Hepatocyte (in vitro differentiated cells): ENCODE measurements around the gene RABGGTA. TPM values are rescaled to one million over a fixed set of nuclear protein-coding genes. Genes with fewer than 3 reads are reported as not detected.
"Not testable (repeated sequence)": the region's sequence is repeated elsewhere in the genome, so short reads cannot be mapped to it uniquely, and the experiment has no call there.

Experiments used
- DNase-seq: peaks from one replicate; pipeline ENCODE4 v3.0.0-alpha.2; 2016; ENCODE audit warnings: low spot score
- H2AFZ ChIP-seq: fragments of 200-600 bp; sonication (generic); 2 replicates; pipeline ENCODE4 v1.6.0; 2016; ENCODE audit warnings: antibody characterized with exemption, mild to moderate bottlenecking
- H3K27ac ChIP-seq: fragments of 200-600 bp; sonication (generic); 2 replicates; pipeline ENCODE4 v1.5.1; 2016; ENCODE audit warnings: mild to moderate bottlenecking
- H3K27me3 ChIP-seq: fragments of 200-600 bp; sonication (generic); 2 replicates; pipeline ENCODE4 v1.6.1; 2016
- H3K36me3 ChIP-seq: fragments of 200-600 bp; sonication (generic); replicated peaks from 2 replicates; pipeline ENCODE4 v1.5.1; 2016; ENCODE audit warnings: low read depth; ENCODE audit not compliant: insufficient read depth
- H3K4me1 ChIP-seq: fragments of 200-600 bp; sonication (generic); 2 replicates; pipeline ENCODE4 v1.5.1; 2016; ENCODE audit warnings: mild to moderate bottlenecking, moderate library complexity; ENCODE audit not compliant: insufficient read depth
- H3K4me2 ChIP-seq: fragments of 200-600 bp; sonication (generic); 2 replicates; pipeline ENCODE4 v1.6.0; 2016
- H3K4me3 ChIP-seq: fragments of 200-600 bp; sonication (generic); 2 replicates; pipeline ENCODE4 v1.5.1; 2016; ENCODE audit warnings: mild to moderate bottlenecking
- H3K79me2 ChIP-seq: fragments of 200-600 bp; sonication (generic); 2 replicates; pipeline ENCODE4 v1.6.0; 2017; ENCODE audit warnings: mild to moderate bottlenecking
- H3K9me2 ChIP-seq: fragments of 200-600 bp; sonication (generic); replicated peaks from 2 replicates; pipeline ENCODE4 v1.6.0; 2017; ENCODE audit warnings: mild to moderate bottlenecking; ENCODE audit not compliant: insufficient read depth
- H3K9me3 ChIP-seq: fragments of 200-600 bp; sonication (generic); 2 replicates; pipeline ENCODE4 v1.5.1; 2016; ENCODE audit warnings: low read depth, mild to moderate bottlenecking
- H4K20me1 ChIP-seq: fragments of 200-600 bp; sonication (generic); 2 replicates; pipeline ENCODE4 v1.6.0; 2016; ENCODE audit warnings: mild to moderate bottlenecking; ENCODE audit not compliant: insufficient read depth, poor library complexity, severe bottlenecking
- CTCF ChIP-seq: fragments of 200-600 bp; sonication (generic); IDR thresholded peaks from 2 replicates; pipeline ENCODE4 v1.5.1; 2016; ENCODE audit warnings: antibody characterized with exemption, mild to moderate bottlenecking; ENCODE audit not compliant: poor library complexity
- EZH2 ChIP-seq: fragments of 200-600 bp; sonication (generic); IDR thresholded peaks from 2 replicates; pipeline ENCODE4 v1.6.1; 2016; ENCODE audit warnings: antibody characterized with exemption, mild to moderate bottlenecking, borderline replicate concordance
- EZH2phosphoT487 ChIP-seq: fragments of 200-600 bp; sonication (generic); IDR thresholded peaks from one replicate; pipeline ENCODE4 v1.6.1; 2018; ENCODE audit warnings: antibody characterized with exemption, mild to moderate bottlenecking, low read depth, moderate library complexity; ENCODE audit not compliant: unreplicated experiment, severe bottlenecking
- WGBS: methylation state at CpG from one replicate; pipeline ENCODE4 v1.1.6; 2016; ENCODE audit warnings: low lambda C conversion rate; ENCODE audit errors: missing lambda C conversion rate; 5-methylcytosine and 5-hydroxymethylcytosine counted together
- polyA plus RNA-seq: library from polyadenylated mRNA; unstranded; fragments of >200 nt; fragmentation: Nextera tagmentation; extraction: Ambion mirVana; gene quantifications from 2 replicates; pipeline ENCODE4 v1.2.1, GENCODE V29; 2016
- total RNA-seq: library from RNA; depleted of rRNA; stranded (reverse); fragments of >200 nt; gene quantifications from 2 replicates; pipeline ENCODE4 v1.2.3, GENCODE V29; 2014

Gene RABGGTA
- total and polyA plus RNA-seq, 2 experiments from 2014 or later = 18.2 to 36.0 TPM

- H2AFZ ChIP-seq = no peak overlapping the region
- WGBS = 76% methylated on average over 13 of the region's 13 CpGs
- DNase-seq = no peak
Measured at GRCh38 chr14:24249230-24250021, 22.0 kb downstream of the RABGGTA start.

GRCh38 chr14:24247422-24247821, 24.0 kb downstream of the RABGGTA start:
- no peak overlapping the region for H2AFZ ChIP-seq
- TF ChIP-seq CTCF (no peak), EZH2phosphoT487 (no peak), EZH2 (no peak)
- no peaks in the 10 kb centered on the region for H3K36me3 ChIP-seq
- no peaks in the 10 kb centered on the region for H3K9me2 ChIP-seq
- no peaks in the 10 kb centered on the region for H3K79me2 ChIP-seq
- H3K4me1 ChIP-seq = peaks cover 10% of the 10 kb centered on the region
- H3K27ac ChIP-seq = no peak overlapping the region
- H3K4me2 ChIP-seq = no peak overlapping the region
- H4K20me1 ChIP-seq = no peaks in the 10 kb centered on the region
- no peaks in the 10 kb centered on the region for H3K9me3 ChIP-seq
- 77% methylated on average over 7 of the region's 7 CpGs for WGBS
- no peaks in the 10 kb centered on the region for H3K27me3 ChIP-seq
- no peak overlapping the region for H3K4me3 ChIP-seq
- DNase-seq = no peak

More at GRCh38 chr14:24249230-24250021, 22.0 kb downstream of the RABGGTA start:
- no peaks in the 10 kb centered on the region for H4K20me1 ChIP-seq
- H3K36me3 ChIP-seq = no peaks in the 10 kb centered on the region
- H3K4me2 ChIP-seq = no peak overlapping the region
- no peaks in the 10 kb centered on the region for H3K9me3 ChIP-seq
- no peaks in the 10 kb centered on the region for H3K27me3 ChIP-seq
- no peak overlapping the region for H3K27ac ChIP-seq
- H3K9me2 ChIP-seq = no peaks in the 10 kb centered on the region
- no peak for TF ChIP-seq CTCF
- TF ChIP-seq EZH2phosphoT487 = no peak
- TF ChIP-seq EZH2 = no peak
- H3K4me1 ChIP-seq = peaks cover 8% of the 10 kb centered on the region
- H3K4me3 ChIP-seq = no peak overlapping the region
- no peaks in the 10 kb centered on the region for H3K79me2 ChIP-seq

GRCh38 chr14:24246765-24247212, 24.6 kb downstream of the RABGGTA start:
- H3K4me1 ChIP-seq = peaks cover 6% of the 10 kb centered on the region
- no peaks in the 10 kb centered on the region for H3K79me2 ChIP-seq
- H3K27ac ChIP-seq = no peak overlapping the region
- H3K9me2 ChIP-seq = no peaks in the 10 kb centered on the region
- no peaks in the 10 kb centered on the region for H4K20me1 ChIP-seq
- TF ChIP-seq EZH2phosphoT487 (no peak), CTCF (no peak), EZH2 (no peak)
- no peak overlapping the region for H3K4me2 ChIP-seq
- no peak for DNase-seq
- no peak overlapping the region for H3K4me3 ChIP-seq
- H3K36me3 ChIP-seq = no peaks in the 10 kb centered on the region
- WGBS = 85% methylated on average over 3 of the region's 3 CpGs
- H2AFZ ChIP-seq = no peak overlapping the region
- no peaks in the 10 kb centered on the region for H3K9me3 ChIP-seq
- no peaks in the 10 kb centered on the region for H3K27me3 ChIP-seq

GRCh38 chr14:24245350-24245749, 26.0 kb downstream of the RABGGTA start:
- not testable (repeated sequence) for H3K4me1 ChIP-seq, H3K9me2 ChIP-seq, H3K4me3 ChIP-seq, H3K27me3 ChIP-seq, DNase-seq, H4K20me1 ChIP-seq, H3K27ac ChIP-seq, H3K36me3 ChIP-seq, H3K9me3 ChIP-seq, H2AFZ ChIP-seq, H3K4me2 ChIP-seq
- 94% methylated on average over 11 of the region's 11 CpGs for WGBS
- H3K79me2 ChIP-seq = peaks cover 14% of the 10 kb centered on the region
